ENCODE data around the gene NOXO1.
"Not testable (repeated sequence)": the region's sequence is repeated elsewhere in the genome, so short reads cannot be mapped to it uniquely, and the experiment has no call there.

Gene NOXO1

GRCh38 chr16:1977875-1978268 is 3.4 kb downstream of the NOXO1 start:
- no peak for DNase-seq

DNA sequence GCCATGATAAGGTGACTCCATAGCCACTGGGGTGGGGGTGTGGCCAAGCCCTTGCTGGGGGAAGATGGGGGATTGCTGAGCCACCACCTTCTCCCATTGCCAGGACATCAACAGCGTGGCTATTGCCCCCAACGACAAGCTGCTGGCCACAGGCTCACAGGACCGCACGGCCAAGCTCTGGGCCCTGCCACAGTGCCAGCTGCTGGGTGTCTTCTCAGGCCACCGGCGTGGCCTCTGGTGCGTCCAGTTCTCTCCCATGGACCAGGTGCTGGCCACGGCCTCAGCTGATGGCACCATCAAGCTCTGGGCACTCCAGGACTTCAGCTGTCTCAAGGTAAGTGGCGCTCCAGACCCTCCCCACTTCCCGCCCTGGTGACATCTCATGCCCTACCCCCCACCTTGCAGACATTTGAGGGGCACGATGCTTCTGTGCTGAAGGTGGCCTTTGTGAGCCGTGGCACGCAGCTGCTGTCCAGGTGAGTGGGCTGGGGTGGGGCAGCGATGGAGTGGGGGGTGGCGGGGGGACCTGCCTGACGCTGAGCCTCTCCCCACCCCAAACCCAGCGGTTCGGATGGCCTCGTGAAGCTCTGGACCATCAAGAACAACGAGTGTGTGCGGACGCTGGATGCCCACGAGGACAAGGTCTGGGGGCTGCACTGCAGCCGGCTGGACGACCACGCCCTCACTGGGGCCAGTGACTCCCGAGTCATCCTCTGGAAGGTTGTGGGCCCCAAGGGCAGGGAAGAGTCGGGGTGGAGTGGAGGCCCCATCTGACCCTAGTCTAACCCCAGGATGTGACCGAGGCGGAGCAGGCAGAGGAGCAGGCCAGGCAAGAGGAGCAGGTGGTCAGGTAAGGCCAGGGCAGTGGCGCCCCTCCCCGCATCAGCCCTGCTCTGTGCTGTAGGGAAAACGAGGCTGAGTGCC is 4.1 kb downstream of the NOXO1 start:
- DNase-seq, result no peak

GRCh38 chr16:1976216-1976520 is 5.1 kb downstream of the NOXO1 start:
- no peak for DNase-seq

- DNase-seq, result no peak
Measured at GRCh38 chr16:1975432-1976215, 5.6 kb downstream of the NOXO1 start.

GRCh38 chr16:1974157-1975070 is 6.9 kb downstream of the NOXO1 start:
- DNase-seq, result no peak

GRCh38 chr16:1973461-1974156 is 7.7 kb downstream of the NOXO1 start:
- no peak for DNase-seq

GRCh38 chr16:1972490-1972877 is 8.8 kb downstream of the NOXO1 start:
- no peak for DNase-seq

- DNase-seq, result peak; percentile 81
Measured at GRCh38 chr16:1971796-1972489, 9.3 kb downstream of the NOXO1 start, which contains the start of gene TBL3. TSS of gene TBL3 (plus strand) at chr16:1972053. CDS start at chr16:1972165, 112 bp downstream.

- no peak for DNase-seq
Measured at GRCh38 chr16:1968146-1968953, 12.9 kb downstream of the NOXO1 start.

- no peak for DNase-seq
Measured at GRCh38 chr16:1966460-1966859, 14.8 kb downstream of the NOXO1 start, which contains the start of gene RNF151. TSS of gene RNF151 (plus strand) at chr16:1966856. CDS start at chr16:1966882, 26 bp downstream.

DNA sequence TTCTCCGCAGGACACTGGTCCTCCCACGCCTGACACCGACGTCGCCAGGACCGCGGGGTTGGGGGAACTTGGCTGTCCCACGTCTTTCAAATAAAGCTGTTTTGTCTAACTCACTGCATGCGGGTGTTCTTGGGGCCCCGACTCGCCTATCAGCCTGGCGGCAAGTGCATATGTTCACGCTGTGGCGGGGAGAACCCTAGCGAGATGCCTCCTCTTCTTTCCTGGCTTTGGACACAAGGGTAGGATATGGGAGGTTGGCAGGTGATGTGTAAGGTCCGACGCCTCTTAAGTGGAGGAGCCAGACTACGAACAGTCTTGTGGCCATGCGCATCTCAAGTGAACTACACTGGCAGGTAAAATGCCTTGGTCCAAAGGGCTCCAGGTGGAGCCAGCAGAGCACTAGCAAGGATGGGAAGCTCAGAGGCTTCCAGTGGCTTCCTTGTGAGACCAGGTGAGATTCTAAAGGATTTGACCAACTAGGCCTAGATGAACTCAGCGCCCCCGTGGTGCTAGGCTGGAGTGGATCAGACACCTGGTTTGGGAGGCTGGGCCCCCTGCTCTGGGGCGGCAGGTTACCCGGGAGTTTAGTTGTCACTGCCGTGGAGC is 15.8 kb downstream of the NOXO1 start:
- no peak for DNase-seq

DNA sequence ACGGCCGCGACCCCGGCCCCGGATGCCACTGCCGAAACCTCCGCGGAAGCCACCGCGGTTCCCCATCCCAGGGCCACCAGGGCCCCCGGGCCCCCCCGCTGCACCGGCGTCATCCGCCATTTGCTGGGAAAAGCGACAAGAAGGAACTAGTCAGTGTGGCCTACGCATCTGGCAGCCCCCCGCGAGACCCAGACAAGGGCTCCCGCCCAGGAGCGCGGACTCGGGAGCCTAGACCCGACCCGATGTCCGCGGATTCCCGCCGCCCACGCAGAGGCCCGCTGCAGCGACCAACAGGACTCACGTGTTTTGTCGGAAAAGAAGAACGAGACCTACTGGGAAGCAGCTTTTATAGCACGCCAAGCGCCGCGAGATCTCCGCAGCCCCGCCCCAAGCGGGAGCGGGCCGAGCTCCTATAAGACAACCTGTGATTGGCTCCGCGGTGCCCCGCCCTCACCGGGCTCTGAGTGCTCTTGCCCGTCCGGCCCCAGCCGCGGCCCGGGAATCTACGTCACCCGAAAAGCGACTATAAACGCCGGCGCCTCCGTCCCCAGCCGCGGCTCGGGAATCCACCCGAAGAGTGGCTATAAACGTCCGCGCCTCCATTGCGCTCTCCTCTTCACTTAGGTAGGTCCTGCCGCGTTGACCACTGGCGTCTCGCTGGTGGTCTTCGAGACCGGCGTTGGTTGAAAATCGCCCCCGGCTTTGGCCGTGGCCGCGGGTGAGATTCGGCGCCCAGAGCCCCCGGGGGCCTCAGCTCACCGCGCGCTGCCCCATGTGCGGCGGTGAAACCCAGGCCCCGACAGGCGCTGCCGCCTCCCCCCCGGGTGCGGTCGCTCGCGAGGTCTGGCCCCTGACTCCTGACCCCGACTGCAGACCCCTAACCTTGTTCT is 16.5 kb downstream of the NOXO1 start, which contains the start of gene RPS2:
Gene RPS2, minus strand, starts transcription at position 321 of the 890 bp plus-strand sequence. Its CDS starts 201 bp downstream, at position 120.
- peak; percentile 88 for DNase-seq

- no peak for DNase-seq
Measured at GRCh38 chr16:1963806-1964505, 17.3 kb downstream of the NOXO1 start.

DNA sequence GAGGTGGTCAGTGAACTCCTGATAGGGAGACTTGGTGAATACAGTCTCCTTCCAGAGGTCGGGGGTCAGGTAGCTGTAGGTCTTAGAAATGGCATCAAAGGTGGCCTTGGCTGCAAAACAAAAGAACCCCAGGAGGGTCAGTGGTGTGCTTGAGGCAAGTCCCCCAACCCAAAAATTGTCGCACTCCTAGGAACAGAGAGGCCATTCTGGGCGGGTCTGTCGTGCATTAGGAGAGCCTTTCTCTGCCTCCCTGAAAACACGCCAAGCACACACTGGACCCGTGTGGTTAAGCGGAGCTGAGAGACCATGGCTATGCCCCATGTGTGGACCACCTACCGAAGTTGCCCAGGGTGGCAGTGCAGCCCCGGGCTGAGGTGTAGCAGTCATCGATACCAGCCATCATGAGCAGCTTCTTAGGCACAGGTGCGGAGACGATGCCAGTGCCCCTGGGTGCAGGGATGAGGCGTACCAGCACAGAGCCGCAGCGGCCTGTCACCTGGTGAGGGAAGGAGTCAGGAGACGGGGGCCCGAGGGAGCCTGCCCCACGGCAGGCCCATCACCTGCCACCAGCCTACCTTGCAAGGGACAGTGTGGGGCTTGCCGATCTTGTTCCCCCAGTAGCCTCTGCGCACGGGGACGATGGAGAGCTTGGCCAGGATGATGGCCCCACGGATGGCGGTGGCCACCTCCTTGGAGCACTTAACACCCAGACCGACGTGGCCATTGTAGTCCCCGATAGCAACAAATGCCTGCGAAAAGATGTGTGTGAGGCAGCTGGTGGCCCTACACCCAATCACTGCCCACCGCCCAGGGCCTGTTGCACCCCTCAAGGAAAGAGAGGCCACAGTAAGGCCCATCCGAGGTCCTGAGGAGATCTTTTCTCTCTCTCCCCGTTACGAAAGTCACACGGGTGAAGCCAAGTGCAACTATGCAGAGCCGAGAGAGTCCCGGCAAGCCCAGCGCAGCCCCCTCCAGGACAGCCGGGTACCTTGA is 18.8 kb downstream of the NOXO1 start:
- DNase-seq, result not testable (repeated sequence)

DNA sequence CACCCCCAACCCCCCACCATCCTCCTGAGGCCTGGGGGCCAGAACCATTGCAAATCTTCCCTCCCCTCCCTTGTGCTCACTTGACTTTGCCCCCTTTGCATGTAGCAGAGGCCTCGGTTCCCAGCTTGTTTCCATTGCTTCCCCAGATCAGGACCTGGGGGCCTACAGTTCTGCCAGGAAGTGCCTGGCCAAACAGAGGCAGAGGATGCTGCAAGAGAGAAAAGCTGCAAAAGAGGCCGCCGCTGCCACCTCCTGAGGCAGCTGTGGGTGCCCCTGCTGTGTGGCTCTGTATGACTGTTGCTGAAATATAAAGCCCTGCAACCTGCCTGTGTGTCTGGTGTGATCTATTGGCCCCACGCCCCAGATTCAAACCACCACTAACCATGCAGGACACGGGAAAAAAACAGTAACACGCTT is 19.6 kb downstream of the NOXO1 start:
- DNase-seq, result no peak

DNA sequence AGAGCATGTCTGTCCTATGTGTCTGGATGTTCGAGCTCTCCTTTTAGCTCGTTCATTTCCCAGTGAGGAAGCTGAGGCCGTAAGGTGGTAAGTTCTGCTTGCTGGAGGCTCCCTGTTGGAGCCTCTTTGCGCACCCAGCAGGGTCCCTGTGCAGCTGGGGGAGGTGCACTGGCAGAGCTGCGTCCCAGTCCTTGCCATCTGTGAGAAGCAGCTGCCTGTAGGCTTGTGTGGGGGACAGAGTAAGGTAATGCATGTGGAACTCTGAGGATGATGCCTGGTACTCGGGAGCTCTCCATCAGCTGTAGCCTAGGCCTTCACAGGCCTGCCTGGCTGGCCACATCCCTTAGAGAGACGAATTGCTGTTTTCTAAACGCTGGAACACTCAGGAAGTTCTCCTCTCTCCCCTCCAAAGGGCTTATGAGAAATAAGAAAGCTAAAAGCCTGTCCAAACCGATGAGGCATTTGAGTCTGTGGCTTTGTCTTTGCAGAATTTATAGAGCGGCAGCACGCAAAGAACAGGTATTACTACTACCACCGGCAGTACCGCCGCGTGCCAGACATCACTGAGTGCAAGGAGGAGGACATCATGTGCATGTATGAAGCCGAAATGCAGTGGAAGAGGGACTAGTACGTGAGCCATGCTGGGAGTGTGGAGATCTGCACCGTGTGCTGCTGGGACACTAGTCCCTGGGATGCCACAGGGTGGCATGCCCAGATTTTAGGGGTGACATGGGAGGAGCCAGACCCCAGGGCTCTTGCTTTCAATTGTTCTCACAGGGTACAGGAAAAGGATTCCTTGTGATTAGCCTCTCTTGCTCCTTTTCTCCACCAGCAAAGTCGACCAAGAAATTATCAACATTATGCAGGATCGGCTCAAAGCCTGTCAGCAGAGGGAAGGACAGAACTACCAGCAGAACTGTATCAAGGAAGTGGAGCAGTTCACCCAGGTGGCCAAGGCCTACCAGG is 20.3 kb downstream of the NOXO1 start:
- no peak for DNase-seq

Data from NCI-H774 (cell line).